ENCODE results near the gene PARVA.

DNA sequence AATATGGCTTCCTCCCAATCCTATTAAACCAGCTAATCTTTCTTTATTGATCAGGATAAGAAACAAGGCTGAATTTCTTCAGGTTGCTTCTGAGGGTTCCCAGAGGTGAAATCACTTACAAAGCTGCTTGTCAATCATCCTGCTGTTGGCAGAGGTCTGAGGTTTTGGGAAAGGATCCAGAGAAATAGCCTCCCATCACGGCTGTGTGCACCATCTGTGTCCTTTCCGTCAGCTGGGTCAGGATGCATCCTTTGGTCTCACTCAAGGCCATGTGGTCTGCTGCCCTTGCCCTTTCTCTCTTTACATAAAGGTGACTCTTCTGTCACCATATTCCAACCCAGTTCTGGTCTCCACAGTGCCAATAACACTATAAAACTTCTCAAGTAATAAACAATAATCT lies 183.5 kb downstream of the PARVA start:
- TF ChIP-seq POLR2A (IDR thresholded peaks at IDR 0.05) (no peak), EP300 (IDR thresholded peaks at IDR 0.05) (no peak)
- TF ChIP-seq, protein P1, sequence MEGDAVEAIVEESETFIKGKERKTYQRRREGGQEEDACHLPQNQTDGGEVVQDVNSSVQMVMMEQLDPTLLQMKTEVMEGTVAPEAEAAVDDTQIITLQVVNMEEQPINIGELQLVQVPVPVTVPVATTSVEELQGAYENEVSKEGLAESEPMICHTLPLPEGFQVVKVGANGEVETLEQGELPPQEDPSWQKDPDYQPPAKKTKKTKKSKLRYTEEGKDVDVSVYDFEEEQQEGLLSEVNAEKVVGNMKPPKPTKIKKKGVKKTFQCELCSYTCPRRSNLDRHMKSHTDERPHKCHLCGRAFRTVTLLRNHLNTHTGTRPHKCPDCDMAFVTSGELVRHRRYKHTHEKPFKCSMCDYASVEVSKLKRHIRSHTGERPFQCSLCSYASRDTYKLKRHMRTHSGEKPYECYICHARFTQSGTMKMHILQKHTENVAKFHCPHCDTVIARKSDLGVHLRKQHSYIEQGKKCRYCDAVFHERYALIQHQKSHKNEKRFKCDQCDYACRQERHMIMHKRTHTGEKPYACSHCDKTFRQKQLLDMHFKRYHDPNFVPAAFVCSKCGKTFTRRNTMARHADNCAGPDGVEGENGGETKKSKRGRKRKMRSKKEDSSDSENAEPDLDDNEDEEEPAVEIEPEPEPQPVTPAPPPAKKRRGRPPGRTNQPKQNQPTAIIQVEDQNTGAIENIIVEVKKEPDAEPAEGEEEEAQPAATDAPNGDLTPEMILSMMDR (IDR thresholded peaks at IDR 0.05), result no peak
